ENCODE results near the gene MAPKAP1.

DNA sequence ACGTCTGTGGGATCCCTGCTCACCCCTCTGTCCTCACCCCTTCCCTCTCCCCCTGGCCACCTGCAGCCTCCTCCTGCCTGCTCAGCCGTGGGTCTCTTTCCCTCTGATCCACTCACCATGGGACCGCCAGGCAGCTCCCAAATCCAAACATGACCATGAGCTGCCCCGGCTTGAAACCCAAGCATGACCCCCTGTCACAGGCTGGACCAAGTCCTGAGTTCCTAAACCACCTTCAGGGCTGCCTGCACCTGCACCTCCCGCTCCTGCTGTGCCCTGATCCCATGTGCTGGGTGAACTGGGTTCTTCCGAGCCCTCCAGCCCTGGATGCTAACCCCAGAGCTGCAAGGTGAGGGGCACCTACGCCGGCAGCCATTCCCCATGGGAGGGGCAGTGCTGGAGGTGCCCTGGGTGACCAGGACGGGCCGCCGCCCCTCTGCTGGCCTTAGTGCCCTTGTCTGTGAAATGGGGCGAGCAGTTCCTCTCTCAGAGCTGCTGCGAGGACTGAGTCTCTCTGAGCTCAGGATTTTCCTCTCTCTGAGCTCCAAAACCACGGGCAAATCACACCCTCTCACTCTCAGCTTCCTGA, 295.7 kb downstream of the MAPKAP1 start:
- TF ChIP-seq POLR2AphosphoS5 (IDR thresholded peaks at IDR 0.05; ENCODE audit: low read depth, low read length), result no peak
- TF ChIP-seq, protein P1, sequence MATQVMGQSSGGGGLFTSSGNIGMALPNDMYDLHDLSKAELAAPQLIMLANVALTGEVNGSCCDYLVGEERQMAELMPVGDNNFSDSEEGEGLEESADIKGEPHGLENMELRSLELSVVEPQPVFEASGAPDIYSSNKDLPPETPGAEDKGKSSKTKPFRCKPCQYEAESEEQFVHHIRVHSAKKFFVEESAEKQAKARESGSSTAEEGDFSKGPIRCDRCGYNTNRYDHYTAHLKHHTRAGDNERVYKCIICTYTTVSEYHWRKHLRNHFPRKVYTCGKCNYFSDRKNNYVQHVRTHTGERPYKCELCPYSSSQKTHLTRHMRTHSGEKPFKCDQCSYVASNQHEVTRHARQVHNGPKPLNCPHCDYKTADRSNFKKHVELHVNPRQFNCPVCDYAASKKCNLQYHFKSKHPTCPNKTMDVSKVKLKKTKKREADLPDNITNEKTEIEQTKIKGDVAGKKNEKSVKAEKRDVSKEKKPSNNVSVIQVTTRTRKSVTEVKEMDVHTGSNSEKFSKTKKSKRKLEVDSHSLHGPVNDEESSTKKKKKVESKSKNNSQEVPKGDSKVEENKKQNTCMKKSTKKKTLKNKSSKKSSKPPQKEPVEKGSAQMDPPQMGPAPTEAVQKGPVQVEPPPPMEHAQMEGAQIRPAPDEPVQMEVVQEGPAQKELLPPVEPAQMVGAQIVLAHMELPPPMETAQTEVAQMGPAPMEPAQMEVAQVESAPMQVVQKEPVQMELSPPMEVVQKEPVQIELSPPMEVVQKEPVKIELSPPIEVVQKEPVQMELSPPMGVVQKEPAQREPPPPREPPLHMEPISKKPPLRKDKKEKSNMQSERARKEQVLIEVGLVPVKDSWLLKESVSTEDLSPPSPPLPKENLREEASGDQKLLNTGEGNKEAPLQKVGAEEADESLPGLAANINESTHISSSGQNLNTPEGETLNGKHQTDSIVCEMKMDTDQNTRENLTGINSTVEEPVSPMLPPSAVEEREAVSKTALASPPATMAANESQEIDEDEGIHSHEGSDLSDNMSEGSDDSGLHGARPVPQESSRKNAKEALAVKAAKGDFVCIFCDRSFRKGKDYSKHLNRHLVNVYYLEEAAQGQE (IDR thresholded peaks at IDR 0.05; ENCODE audit: insufficient read depth in 1 of 2, low read depth in 2 of 2, low read length in 2 of 2), result no peak
